IMR-90 (cell line): ENCODE measurements around the gene ABCC5. TPM values are rescaled to one million over a fixed set of nuclear protein-coding genes. Genes with fewer than 3 reads are reported as not detected.

ENCODE experiments used
- ATAC-seq: fragments of 200-7000 bp; cut with Tn5 transposase; 2 replicates; pipeline ENCODE4 v1.9.1; 2020; ENCODE audit warnings: low read depth, mild to moderate bottlenecking, moderate library complexity
- BruUV-seq: library from RNA; stranded (reverse); fragments of 400-500 nt; replicated peaks from 2 replicates; lab custom pipeline; 2021; lab: Mats Ljungman, UMichigan
- CTCF ChIA-PET: fragments of 300-600 bp; formaldehyde crosslinking; extraction: SDS; loops from one replicate; lab custom pipeline; 2021; ENCODE audit warnings: antibody characterized with exemption; lab: Yijun Ruan, JAX
- POLR2A ChIA-PET: fragments of 300-600 bp; sonication (Branson Sonifier 250); formaldehyde crosslinking; loops from one replicate; lab custom pipeline; 2022; ENCODE audit warnings: antibody characterized with exemption; ENCODE audit not compliant: unreplicated experiment; lab: Charles Lee
- DNase-seq: peaks from one replicate; pipeline ENCODE4 v3.0.0; 2013
- H2AFZ ChIP-seq: replicated peaks from 2 replicates; pipeline ENCODE3; 2013; ENCODE audit warnings: low read length, mild to moderate bottlenecking; ENCODE audit not compliant: poor library complexity
- H2AK5ac ChIP-seq: 2 replicates; pipeline ENCODE4 v1.6.1; 2013; ENCODE audit warnings: low read depth, low read length, inconsistent platforms
- H2AK9ac ChIP-seq: replicated peaks from 2 replicates; pipeline ENCODE3; 2013; ENCODE audit warnings: mild to moderate bottlenecking, low read depth, low read length, moderate library complexity; ENCODE audit not compliant: poor library complexity
- H2BK120ac ChIP-seq: 2 replicates; pipeline ENCODE4 v1.6.1; 2013; ENCODE audit warnings: low read depth, low read length, inconsistent platforms
- H2BK15ac ChIP-seq: 3 replicates; pipeline ENCODE4 v1.6.1; 2013; ENCODE audit warnings: low read depth, low read length, inconsistent platforms
- H2BK20ac ChIP-seq: 2 replicates; pipeline ENCODE4 v1.6.1; 2013; ENCODE audit warnings: low read depth, mild to moderate bottlenecking, inconsistent platforms, low read length, moderate library complexity
- H2BK5ac ChIP-seq: 2 replicates; pipeline ENCODE4 v1.6.1; 2013; ENCODE audit warnings: mild to moderate bottlenecking, low read depth, low read length, inconsistent platforms; ENCODE audit not compliant: poor library complexity, severe bottlenecking
- H3K14ac ChIP-seq: replicated peaks from 2 replicates; pipeline ENCODE4 v1.6.1; 2013; ENCODE audit warnings: low read depth, low read length, inconsistent platforms
- H3K18ac ChIP-seq: 2 replicates; pipeline ENCODE4 v1.6.1; 2013; ENCODE audit warnings: low read depth, low read length, control low read depth
- H3K23ac ChIP-seq: 2 replicates; pipeline ENCODE4 v1.6.1; 2013; ENCODE audit warnings: low read depth, low read length, inconsistent platforms
- H3K27ac ChIP-seq: 2 replicates; pipeline ENCODE4 v1.5.1; 2013; ENCODE audit warnings: mild to moderate bottlenecking, control low read depth, low read length; ENCODE audit not compliant: insufficient read depth
- H3K27me3 ChIP-seq: 2 replicates; pipeline ENCODE4 v1.6.1; 2013; ENCODE audit warnings: low read length; ENCODE audit not compliant: control insufficient read depth, insufficient read depth
- H3K36me3 ChIP-seq: 2 replicates; pipeline ENCODE4 v1.6.1; 2013; ENCODE audit warnings: low read length, mixed read lengths; ENCODE audit not compliant: control insufficient read depth, insufficient read depth
- H3K4ac ChIP-seq: 2 replicates; pipeline ENCODE4 v1.6.1; 2013; ENCODE audit warnings: low read depth, low read length, inconsistent platforms
- H3K4me1 ChIP-seq: 2 replicates; pipeline ENCODE4 v1.6.1; 2013; ENCODE audit warnings: low read length, mixed read lengths; ENCODE audit not compliant: control insufficient read depth, insufficient read depth
- H3K4me2 ChIP-seq: 2 replicates; pipeline ENCODE4 v1.6.1; 2013; ENCODE audit warnings: low read depth, mild to moderate bottlenecking, control low read depth, low read length, moderate library complexity
- H3K4me3 ChIP-seq: 2 replicates; pipeline ENCODE4 v1.5.1; 2013; ENCODE audit warnings: low read depth, mild to moderate bottlenecking, control low read depth, low read length, moderate library complexity; ENCODE audit not compliant: insufficient read depth
- H3K56ac ChIP-seq: 2 replicates; pipeline ENCODE4 v1.6.1; 2013; ENCODE audit warnings: low read length, inconsistent platforms; ENCODE audit not compliant: insufficient read depth; ENCODE audit errors: extremely low read depth
- H3K79me1 ChIP-seq, 2 experiments: 2 replicates each; pipeline ENCODE4 v1.6.1; 2013; ENCODE audit warnings: low read length in 2 of 2, inconsistent platforms in 1 of 2, low read depth in 1 of 2
- H3K9ac ChIP-seq: 2 replicates; pipeline ENCODE4 v1.6.1; 2013; ENCODE audit warnings: low read depth, low read length, control low read depth
- H3K9me1 ChIP-seq: 2 replicates; pipeline ENCODE4 v1.6.1; 2013; ENCODE audit warnings: low read length, inconsistent platforms; ENCODE audit not compliant: insufficient read depth
- H3K9me3 ChIP-seq: 2 replicates; pipeline ENCODE4 v1.6.1; 2013; ENCODE audit warnings: low read length; ENCODE audit not compliant: control insufficient read depth, insufficient read depth
- H4K20me1 ChIP-seq: 2 replicates; pipeline ENCODE4 v1.6.1; 2013; ENCODE audit warnings: low read length, inconsistent platforms; ENCODE audit not compliant: insufficient read depth
- H4K5ac ChIP-seq: 2 replicates; pipeline ENCODE4 v1.6.1; 2013; ENCODE audit warnings: mild to moderate bottlenecking, low read depth, low read length, control low read depth
- H4K8ac ChIP-seq, 2 experiments: 2 replicates each; pipeline ENCODE4 v1.6.1; 2013; ENCODE audit warnings: low read depth in 2 of 2, low read length in 2 of 2, control low read depth in 1 of 2, inconsistent platforms in 1 of 2
- H4K91ac ChIP-seq: 2 replicates; pipeline ENCODE4 v1.6.1; 2013; ENCODE audit warnings: low read depth, low read length, inconsistent platforms; ENCODE audit not compliant: insufficient read depth
- BHLHE40 ChIP-seq: fragments of 150-350 bp; IDR thresholded peaks from 2 replicates; pipeline ENCODE4 v1.6.1; 2016; ENCODE audit warnings: mild to moderate bottlenecking, low read depth, low read length
- CEBPB ChIP-seq: IDR thresholded peaks from 2 replicates; pipeline ENCODE4 v1.6.1; 2012; ENCODE audit warnings: low read depth, low read length, improper control_type of control experiment
- CHD1 ChIP-seq: IDR thresholded peaks from 2 replicates; pipeline ENCODE4 v1.6.1; 2012; ENCODE audit warnings: low read depth, low read length, improper control_type of control experiment
- FOS ChIP-seq: fragments of 150-350 bp; IDR thresholded peaks from 2 replicates; pipeline ENCODE4 v1.6.1; 2016; ENCODE audit warnings: low read depth, low read length
- MAZ ChIP-seq: IDR thresholded peaks from 2 replicates; pipeline ENCODE4 v1.6.1; 2012; ENCODE audit warnings: low read depth, mild to moderate bottlenecking, low read length, improper control_type of control experiment, moderate library complexity, borderline replicate concordance
- MXI1 ChIP-seq: IDR thresholded peaks from 2 replicates; pipeline ENCODE4 v1.6.1; 2012; ENCODE audit warnings: low read depth, mild to moderate bottlenecking, low read length, moderate library complexity, borderline replicate concordance
- NFE2L2 ChIP-seq: fragments of 150-350 bp; IDR thresholded peaks from 2 replicates; pipeline ENCODE4 v1.6.1; 2016; ENCODE audit warnings: low read depth, mild to moderate bottlenecking, low read length
- POLR2A ChIP-seq: IDR thresholded peaks from 2 replicates; pipeline ENCODE4 v1.6.1; 2012; ENCODE audit warnings: mild to moderate bottlenecking, low read depth, low read length
- RAD21 ChIP-seq: IDR thresholded peaks from 2 replicates; pipeline ENCODE4 v1.6.1; 2012; ENCODE audit warnings: low read length, improper control_type of control experiment
- RFX5 ChIP-seq: IDR thresholded peaks from 2 replicates; pipeline ENCODE4 v1.8.0; 2012; ENCODE audit warnings: low read depth, mild to moderate bottlenecking, low read length, moderate library complexity
- SMC3 ChIP-seq: fragments of 150-350 bp; IDR thresholded peaks from 2 replicates; pipeline ENCODE4 v1.6.1; 2016; ENCODE audit warnings: low read depth, mild to moderate bottlenecking, antibody characterized with exemption, low read length, moderate library complexity
- WGBS, 2 experiments: methylation state at CpG; one replicate each; pipeline versions ENCODE4 v1.1.5 to v1.1.7; 2013; ENCODE audit warnings: missing lambda C conversion rate in 2 of 2; ENCODE audit not compliant: insufficient read length in 1 of 2; ENCODE audit errors: extremely low coverage in 2 of 2; 5-methylcytosine and 5-hydroxymethylcytosine counted together
- dilution Hi-C: fragments of 300-500 bp; cut with HindIII; formaldehyde crosslinking; loops from one replicate; pipeline ENCODE4 v1.14.3; 2018; ENCODE audit warnings: low sequenced_read_pairs; ENCODE audit not compliant: unreplicated experiment
- in situ Hi-C: fragments of 300-500 bp; cut with MboI; formaldehyde crosslinking; loops from 3 replicates; pipeline ENCODE4 v1.14.3; 2019; ENCODE audit warnings: low sequenced_read_pairs, inconsistent platforms, mixed read lengths
- intact Hi-C: fragments of 100-400 bp; cut with micrococcal nuclease; formaldehyde crosslinking; loops from 2 replicates; pipeline ENCODE4 v1.10.0; 2022
- polyA plus RNA-seq, 3 experiments: library from polyadenylated mRNA; depleted of rRNA; stranded (reverse); fragments of >200 nt; gene quantifications; 2 replicates each; pipeline ENCODE4 v1.2.3, GENCODE V29; 2012; ENCODE audit warnings: low replicate concordance in 1 of 3
- total RNA-seq: library from RNA; depleted of rRNA; stranded (reverse); fragments of >200 nt; gene quantifications from 2 replicates; pipeline ENCODE4 v1.2.3, GENCODE V29; 2012
- TF ChIP-seq, protein P1 (sequence below): fragments of 150-350 bp; IDR thresholded peaks from 2 replicates; pipeline ENCODE4 v1.6.1; 2017; ENCODE audit warnings: mild to moderate bottlenecking, antibody characterized with exemption, low read length, low read depth
- TF ChIP-seq, protein P2 (sequence below): fragments of 150-350 bp; IDR thresholded peaks from 2 replicates; pipeline ENCODE4 v1.6.1; 2016; ENCODE audit warnings: low read depth, mild to moderate bottlenecking, low read length, moderate library complexity, borderline replicate concordance

The ABCC5 gene
- total and polyA plus RNA-seq, 2 of the 4 experiments (the other 2 are of a cell fraction): 8.4 to 17.7 TPM

DNA sequence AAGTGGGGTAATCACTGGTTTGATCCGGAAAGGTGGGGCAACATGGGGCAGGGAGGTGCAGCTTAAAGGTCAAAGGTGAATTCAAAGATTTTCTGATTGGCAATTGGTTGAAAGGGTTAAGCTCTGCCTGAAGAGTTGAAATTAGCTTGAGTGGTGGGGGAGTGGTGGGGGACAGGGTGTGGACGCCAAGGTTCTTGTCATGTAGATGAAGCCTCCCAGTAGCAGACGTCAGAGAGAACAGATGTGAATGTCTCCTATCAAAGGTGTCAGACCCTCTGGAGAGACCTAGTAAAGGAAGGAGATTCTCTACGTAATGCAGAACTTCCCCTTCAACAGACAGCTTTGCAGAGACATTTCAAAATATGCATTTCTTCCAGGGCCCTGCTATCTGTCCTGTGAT lies 62.8 kb downstream of the ABCC5 start:
- Histone ChIP-seq H4K8ac (no peak overlapping the region), H3K36me3 (peaks cover 36% of the 10 kb centered on the region), H3K27me3 (no peaks in the 10 kb centered on the region), H3K9me3 (no peaks in the 10 kb centered on the region), H3K18ac (no peak overlapping the region), H3K23ac (no peak overlapping the region), H2BK15ac (no peak overlapping the region), H3K14ac (no peak overlapping the region), H3K56ac (no peak overlapping the region), H3K9ac (no peak overlapping the region), H3K4me3 (no peak overlapping the region), H3K9me1 (0 out of 2 replicates have a peak, but pooled peaks cover 4% of the 10 kb centered on the region), H2BK5ac (no peak overlapping the region), H2AFZ (no peak overlapping the region), H4K91ac (no peak overlapping the region), H4K5ac (no peak overlapping the region), H3K4me2 (no peak overlapping the region), H2BK20ac (no peak overlapping the region), H2AK5ac (no peak overlapping the region), H2AK9ac (no peak overlapping the region), H3K4me1 (no peaks in the 10 kb centered on the region), H3K79me1 (no peaks in the 10 kb centered on the region), H3K4ac (no peak overlapping the region), H4K20me1 (no peaks in the 10 kb centered on the region), H2BK120ac (no peak overlapping the region), H3K27ac (no peak overlapping the region)
- intact Hi-C loops (no loop called here), in situ Hi-C loops (no loop called here), dilution Hi-C loops (no loop called here)
- ChIA-PET POLR2A (no interaction called here), CTCF (interaction anchor here (0.6 kb wide), 1 partner anchor 311 kb away, joined by 8 read pairs; no protein-coding TSS in a partner anchor)
- ATAC-seq (no peak), DNase-seq (no peak)
- BruUV-seq: no TSS peak
- TF ChIP-seq RFX5 (no peak), CHD1 (no peak), NFE2L2 (no peak), MAZ (no peak), SMC3 (no peak), MXI1 (no peak), RAD21 (no peak), BHLHE40 (no peak), CEBPB (no peak), POLR2A (no peak), FOS (no peak)
- TF ChIP-seq, protein P1, sequence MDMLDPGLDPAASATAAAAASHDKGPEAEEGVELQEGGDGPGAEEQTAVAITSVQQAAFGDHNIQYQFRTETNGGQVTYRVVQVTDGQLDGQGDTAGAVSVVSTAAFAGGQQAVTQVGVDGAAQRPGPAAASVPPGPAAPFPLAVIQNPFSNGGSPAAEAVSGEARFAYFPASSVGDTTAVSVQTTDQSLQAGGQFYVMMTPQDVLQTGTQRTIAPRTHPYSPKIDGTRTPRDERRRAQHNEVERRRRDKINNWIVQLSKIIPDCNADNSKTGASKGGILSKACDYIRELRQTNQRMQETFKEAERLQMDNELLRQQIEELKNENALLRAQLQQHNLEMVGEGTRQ: no peak
- TF ChIP-seq, protein P2, sequence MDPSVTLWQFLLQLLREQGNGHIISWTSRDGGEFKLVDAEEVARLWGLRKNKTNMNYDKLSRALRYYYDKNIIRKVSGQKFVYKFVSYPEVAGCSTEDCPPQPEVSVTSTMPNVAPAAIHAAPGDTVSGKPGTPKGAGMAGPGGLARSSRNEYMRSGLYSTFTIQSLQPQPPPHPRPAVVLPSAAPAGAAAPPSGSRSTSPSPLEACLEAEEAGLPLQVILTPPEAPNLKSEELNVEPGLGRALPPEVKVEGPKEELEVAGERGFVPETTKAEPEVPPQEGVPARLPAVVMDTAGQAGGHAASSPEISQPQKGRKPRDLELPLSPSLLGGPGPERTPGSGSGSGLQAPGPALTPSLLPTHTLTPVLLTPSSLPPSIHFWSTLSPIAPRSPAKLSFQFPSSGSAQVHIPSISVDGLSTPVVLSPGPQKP: no peak
- WGBS, 2 experiments: 64% methylated on average over 3 of the region's 4 CpGs; no CpG with 5 or more reads in 1 of the 2 experiments
